NCI-H446 treated with DMSO at 0.1 percent for 48 hours (cell line): ENCODE measurements around the gene COMP.

Source experiments
- DNase-seq: peaks from one replicate; lab custom pipeline; 2025; lab: John Stamatoyannopoulos, UW

Gene COMP

DNA sequence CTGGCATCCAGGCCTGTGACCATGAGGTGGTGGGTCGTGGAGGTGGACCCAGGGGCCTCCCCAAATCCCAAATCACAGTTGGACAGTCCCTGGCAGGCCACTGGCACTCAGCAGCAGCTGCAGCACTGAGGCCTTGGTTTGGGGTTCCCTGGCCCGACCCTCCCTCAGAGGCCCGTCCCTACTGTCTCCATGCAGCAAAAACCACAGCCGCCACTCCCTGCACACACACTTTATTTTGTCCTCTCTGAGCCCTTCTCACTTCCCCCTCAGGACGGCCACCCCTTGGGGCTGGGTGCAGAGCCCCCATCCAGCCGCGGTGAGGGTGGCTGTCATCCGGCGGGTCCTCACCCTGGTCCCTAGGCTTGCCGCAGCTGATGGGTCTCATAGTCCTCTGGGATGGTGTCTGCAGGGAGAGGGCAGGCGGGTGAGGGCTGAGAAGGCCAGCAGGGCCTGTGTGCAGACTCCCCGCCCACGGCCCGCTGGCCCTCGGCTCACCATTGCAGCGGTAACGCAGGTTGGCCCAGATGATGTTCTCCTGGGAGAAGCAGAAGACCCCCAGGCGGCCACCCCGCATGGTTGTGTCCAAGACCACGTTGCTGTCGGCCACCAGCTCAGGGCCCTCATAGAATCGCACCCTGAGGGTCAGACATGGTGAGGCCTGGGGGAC is 8.4 kb downstream of the COMP start:
- no peak for DNase-seq

DNA sequence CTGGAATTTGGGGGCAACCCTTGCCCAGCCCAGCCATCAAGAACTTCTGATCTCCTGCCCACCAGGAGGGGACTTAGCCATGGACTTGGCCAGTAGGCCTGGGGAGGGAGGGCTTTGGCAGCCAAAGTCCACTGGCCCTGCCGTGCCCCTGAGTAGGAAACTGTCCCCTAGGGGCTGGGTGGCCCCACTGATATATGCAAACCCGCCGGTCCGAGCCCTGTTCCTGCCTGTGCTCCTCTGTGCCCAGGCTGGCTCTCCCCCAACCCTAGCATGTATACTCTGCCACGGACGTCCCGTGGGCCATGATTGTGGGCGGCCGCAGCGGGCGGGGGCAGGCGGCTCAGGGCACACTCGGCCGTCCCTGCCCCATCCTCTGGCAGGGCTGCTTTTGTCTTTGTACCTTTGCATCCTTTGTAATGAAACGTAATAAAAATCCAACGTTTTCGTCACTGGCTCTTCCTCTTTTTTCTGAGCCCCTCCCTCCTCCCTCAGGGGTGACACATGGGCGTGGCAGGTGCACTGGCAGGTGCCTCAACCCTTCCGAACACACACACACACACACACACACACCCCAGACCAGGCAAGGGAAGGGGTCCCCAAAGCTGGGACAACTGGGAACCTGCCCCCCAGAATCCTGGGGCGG is 9.1 kb downstream of the COMP start:
- no peak for DNase-seq

DNA sequence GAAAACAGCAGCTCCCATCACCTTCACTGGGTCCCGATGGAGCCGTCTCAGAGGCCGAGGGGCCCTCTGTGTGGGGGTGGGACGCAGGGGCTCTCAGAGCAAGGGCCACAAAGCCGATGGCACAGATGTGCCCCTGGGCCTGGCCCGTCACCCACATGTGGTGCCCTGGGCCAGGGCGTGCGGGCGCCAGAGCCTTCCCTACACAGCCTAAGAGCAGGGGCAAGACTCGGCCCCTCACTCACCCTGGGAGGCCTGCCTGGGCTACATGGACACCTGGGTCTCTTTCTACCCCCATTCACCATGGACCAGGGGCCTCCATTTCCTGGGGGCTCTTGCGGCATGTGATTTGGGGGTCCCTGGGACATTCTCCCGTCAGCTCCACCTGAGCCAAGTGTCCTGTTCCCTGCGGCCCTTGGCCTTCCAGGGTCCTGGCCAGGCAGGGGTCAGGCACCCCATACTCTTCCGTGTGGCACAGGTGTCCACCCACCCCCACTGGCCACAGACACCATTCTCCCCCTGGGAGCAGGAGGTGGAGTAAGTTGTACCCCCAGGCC is 10.0 kb downstream of the COMP start:
- no peak for DNase-seq

DNA sequence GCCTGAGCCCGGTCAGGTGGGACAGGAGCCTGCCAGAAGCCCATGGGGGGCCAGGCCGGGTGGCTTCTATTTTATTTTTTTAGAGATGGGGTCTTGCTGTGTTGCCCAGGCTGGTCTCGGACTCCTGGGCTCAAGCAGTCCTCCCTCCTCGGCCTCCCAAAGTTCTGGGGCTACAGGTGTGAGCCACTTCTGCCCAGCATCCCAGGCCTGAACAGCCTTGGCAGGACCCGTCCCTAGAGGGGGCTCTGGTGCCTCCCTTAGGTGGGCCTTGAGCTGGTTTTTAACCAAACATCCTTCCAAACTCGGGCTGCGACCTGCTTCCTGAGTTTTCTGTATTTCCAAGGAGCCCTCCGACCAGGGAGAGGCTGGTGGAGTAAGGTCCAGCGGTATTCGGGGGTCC is 10.5 kb downstream of the COMP start:
- DNase-seq = no peak

DNA sequence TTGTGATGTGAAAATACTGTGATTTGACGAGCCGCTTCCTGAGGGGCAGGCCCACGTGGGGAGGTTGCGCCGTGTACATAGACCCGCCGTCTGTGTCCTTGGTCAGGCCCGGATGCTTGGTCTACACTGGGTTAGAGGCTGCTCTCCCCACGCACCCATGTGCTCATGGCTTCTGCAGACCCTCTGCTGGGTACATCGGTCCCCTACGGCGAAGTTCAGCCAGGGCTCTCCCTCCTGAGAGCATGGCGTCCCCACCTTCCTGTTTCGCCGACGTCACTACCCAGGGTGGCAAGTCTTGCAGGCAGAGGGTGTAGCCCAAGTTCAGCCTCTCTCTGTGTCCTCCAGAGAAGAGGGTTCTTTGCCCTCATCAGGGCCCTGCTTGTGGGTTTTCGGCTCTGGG is 11.0 kb downstream of the COMP start:
- no peak for DNase-seq

DNA sequence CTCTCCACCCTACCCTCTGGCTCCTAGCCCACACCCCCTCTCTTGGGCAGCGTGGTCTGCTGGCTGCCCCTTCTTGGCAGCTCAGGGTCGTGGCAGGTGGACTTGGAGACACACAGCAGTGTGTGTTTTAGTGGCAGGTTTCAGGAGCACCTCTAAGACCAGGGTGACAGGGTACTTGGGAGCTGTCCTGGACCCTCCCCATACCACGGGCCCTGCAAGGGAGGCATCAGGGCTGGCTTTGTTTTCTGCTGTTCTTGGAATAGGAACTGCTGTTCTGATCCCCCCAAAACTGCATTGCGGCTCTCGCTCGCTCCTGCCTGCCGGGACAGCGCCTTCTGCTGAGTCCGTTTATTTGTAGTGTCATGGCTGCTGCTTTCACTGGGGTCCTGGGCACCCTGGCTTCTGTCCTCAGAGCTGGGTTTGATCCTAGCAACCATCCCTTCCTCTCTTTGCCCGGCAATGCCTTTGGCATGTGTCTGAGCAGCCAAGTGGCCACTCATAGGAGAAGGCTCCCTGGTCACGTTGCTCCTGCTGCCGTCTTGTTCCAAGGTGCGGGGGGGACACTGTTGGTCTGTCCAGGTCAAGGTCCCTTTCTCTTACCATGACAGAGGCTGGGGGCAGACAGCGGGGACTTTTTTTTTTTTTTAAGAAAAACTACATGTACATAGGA is 12.1 kb downstream of the COMP start:
- no peak for DNase-seq

DNA sequence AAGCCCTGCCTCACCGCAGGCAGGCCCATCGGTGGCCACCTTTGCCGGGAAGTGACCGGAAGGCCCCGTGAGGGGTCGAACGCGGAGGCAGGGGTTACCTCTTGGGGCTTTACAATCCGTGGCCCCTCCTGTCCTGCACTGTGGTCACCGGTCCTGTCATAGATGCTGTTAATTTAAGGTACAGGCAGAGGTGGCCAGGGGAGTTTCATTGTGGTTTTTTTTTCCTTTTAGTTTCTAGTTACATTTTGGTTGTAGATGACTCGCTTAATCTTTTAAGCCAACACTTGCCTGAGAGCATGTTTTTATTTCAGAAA is 13.1 kb downstream of the COMP start:
- DNase-seq = no peak

DNA sequence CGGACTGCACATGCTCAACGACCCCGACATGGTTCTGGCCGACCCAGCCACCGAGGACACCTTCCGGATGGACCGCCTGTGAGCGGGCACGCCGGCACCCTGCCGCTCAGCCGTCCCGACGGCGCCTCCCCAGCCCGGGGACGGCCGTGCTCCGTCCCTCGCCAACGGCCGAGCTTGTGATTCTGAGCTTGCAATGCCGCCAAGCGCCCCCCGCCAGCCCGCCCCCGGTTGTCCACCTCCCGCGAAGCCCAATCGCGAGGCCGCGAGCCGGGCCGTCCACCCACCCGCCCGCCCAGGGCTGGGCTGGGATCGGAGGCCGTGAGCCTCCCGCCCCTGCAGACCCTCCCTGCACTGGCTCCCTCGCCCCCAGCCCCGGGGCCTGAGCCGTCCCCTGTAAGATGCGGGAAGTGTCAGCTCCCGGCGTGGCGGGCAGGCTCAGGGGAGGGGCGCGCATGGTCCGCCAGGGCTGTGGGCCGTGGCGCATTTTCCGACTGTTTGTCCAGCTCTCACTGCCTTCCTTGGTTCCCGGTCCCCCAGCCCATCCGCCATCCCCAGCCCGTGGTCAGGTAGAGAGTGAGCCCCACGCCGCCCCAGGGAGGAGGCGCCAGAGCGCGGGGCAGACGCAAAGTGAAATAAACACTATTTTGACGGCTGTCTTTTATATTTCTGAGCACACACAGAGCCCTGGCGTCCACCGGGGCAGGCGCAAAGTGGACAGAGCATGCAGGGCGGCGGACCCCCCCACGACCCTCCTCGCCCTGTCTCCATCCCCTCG is 13.6 kb downstream of the COMP start:
- DNase-seq = no peak

DNA sequence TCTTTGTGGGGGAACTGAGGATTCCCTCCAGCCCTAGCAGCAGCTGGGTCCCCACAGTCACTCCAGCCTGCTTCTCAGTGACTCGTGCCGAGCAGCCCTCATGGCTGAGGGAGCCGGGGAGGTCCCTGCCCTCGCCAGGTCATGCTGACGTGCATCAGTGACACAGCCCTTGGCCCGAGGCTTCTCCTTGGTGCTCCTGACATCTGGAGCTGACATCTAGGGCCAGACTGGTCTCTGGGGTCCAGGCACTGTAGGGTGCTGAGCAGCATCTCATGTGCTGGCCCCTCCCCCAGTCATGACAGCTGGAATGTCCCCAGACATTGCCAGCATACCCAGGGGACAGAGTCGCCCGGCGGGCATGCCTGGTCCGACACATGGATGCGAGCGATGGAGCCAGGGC is 14.4 kb downstream of the COMP start:
- no peak for DNase-seq

DNA sequence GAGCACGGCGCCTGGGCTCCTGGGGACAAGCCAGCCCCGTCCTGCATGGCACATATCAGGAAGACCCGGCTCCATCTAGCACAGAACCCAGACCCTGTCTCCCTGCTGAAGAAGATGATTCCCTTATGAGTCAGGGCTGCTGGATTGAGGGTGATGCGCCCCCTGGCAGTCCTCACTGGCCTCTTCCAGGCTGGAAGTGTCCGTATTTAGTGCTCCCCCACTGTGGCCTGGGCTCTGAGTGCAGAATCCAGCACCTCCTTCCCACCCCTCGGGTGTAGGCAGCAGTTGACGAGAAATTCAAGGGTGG is 14.9 kb downstream of the COMP start:
- DNase-seq = no peak

DNA sequence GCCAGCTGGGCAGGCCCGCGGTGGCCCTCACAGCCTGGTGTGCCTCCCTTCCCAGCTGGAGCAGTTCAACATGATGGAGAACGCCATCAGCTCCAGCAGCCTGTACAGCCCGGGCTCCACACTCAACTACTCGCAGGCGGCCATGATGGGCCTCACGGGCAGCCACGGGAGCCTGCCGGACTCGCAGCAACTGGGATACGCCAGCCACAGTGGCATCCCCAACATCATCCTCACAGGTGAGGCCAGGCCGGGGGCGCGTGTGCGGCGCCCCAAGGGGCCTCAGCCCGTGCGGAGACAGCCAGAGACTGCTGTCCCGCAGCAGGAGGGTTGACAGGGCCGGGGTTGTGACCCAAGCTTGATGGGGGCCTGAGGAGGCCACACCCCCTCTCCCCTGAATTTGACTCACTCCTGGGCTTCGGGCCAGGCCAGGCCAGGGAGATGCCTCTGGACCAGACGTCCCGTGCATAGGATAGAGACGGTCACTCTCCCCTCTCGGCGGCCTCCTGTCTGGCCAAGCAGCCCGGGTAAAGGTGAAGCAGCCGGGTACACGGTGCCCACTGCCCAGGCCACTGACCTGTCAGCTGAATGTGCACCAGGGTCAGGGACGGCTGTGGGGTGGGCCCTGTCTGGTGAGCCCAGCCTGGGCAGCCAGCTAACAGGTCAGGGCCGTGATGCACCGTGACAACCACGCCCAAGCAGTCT is 15.4 kb downstream of the COMP start:
- DNase-seq = no peak

DNA sequence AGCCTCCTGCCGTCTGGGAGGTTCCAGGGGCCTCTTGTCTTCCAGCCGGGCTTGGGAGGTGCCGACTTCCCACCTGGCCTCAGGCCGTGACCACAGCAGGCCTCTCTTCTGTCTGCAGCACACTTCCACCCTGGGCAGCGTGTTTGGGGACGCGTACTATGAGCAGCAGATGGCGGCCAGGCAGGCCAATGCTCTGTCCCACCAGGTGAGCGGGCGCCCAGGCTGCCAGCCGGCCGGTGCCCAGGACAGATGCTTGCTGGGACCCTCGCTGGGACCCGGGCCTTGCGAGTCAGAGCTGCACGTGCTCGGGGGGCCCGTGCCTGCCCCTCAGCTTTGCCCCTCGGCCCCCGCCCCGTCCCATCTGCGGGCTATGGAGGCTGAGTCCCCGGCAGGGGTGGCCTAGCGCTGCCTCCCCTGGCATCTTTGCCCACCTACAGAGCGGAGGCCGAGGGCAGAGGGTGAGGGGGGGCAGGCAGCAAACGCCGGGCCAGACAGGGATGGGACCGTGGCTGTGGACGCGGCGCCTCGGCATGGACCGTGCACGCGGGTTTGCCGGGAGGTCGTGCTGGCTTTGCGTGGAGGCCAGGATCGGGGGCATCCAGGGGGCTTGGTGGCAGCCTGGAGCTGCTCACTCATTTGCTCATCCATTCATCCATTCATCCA is 16.2 kb downstream of the COMP start:
- no peak for DNase-seq

DNA sequence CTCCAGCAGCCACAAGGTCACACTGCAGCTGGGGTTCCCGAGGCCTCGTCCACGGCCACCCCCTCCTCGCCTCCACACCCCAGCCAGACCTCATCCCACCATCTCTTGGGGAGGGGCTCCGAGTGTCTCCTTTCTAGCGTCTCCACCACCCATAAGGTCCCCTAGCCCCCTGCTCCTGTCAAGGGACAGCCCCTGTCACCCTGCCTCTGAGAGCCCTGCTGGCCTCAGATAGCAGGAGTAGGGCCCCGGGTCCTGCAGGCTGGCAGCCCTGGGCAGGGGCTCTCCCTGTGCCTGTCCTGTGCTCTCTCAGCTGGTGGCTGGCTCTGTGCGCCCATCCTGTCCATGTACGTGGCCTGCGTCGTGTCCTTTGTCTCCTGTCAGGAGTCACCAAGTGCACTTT is 17.0 kb downstream of the COMP start:
- DNase-seq = no peak

DNA sequence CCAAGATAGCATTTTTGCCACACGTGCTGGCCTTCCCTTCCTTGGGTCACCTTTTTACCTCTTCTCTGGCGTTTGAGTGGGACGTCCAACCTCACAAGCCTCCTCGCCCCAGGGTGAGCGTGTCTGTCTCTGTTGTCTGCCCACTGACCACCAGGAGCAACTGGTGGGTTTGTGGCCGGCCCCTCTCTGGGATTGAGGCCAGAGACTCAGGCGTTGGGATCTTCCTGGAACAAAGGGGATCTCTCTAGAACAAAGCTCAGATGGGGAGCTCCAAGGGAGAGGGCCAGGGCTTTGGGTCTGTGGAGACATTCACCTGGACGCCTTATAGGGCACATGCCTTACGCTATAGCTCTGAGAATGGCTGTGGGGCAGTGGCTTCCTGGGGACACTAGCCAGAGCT is 17.4 kb downstream of the COMP start:
- DNase-seq = no peak

DNA sequence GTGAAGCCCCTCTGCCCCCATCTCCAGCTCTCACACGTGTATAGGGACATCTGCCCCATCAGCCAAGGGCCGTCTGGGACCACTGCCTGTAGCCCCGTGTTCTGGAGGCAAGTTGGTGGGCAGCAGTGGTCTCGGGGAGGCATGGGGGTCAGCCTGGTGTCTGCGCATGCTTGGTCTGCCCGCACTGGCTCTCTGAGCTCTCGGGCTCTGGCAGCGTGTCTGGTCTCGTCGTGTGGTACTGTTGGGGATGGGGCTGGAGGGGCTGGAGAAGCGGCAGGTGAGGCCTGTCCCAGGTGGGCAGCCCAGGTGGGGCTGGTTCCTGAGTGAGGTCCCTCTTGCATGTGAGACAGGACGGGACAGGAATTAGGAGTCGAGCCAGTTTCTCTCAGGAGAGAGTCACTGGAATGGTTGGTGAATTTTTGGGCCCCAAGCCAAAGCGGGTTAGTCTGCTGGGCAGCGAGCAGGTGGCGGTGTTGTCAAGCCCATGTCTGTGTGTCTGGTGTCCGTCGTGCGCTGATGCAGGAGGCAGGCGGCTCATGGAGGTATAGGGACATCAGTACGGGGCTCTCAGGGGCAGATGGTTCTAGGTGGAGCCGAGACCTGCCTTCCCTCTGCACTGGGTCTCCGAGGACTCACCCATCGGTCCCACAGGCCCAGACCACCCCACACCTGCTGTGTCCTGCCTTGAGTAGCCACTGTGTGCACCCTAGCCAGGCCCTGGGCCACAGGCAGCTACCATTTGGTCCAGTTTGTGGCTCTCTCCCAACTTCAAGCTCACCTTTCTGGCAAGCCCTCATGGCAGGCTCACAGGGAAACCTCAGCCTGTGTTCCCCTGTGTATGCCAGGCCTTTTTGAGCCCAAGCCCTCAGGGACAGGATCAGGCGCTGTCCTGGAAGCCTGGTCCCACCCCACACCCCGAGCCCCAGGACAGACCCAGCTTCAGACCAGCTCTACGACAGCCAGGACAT is 18.2 kb downstream of the COMP start:
- DNase-seq = no peak

DNA sequence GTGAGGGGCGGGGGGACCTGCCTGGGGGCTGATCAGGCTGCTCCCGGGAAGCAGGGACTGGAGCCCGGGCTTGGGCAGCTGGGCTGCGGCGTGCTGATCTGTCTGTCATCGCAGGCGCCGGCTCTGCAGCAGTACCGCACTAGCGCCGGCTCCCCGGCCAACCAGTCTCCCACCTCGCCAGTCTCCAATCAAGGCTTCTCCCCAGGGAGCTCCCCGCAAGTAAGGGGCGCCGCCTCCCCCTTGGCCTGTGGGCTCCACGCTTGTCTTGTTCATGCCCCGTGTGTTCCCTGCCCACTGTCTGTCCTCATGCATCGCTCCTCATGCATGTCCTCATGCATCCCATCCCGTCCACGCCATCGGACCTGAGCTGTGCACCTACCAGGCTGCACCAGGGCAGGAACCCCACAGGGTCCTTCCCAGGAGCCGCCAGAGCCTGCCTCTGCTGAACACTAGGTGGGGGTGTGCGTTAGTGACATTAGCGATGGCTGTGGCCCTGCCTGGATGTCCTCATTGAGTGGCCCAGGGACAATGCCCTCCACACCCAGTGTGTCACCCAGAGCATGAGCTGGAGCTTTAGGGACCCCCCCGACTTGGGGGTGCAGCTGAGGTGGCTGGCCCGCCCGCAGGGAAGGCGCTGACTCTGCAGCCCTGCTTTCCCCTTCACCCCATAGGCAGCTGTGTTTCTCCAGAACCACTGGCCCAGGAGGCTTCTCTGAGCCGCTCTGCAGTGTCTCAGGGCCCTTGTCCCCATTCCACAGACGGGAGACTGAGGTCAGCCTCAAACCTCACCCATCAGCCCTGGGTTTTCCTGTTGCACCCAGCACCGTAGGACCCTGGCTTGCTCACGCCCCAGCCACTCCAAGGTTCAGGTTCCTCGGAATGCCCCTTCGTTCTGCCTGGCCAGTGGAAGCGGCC is 19.5 kb downstream of the COMP start:
- no peak for DNase-seq

DNA sequence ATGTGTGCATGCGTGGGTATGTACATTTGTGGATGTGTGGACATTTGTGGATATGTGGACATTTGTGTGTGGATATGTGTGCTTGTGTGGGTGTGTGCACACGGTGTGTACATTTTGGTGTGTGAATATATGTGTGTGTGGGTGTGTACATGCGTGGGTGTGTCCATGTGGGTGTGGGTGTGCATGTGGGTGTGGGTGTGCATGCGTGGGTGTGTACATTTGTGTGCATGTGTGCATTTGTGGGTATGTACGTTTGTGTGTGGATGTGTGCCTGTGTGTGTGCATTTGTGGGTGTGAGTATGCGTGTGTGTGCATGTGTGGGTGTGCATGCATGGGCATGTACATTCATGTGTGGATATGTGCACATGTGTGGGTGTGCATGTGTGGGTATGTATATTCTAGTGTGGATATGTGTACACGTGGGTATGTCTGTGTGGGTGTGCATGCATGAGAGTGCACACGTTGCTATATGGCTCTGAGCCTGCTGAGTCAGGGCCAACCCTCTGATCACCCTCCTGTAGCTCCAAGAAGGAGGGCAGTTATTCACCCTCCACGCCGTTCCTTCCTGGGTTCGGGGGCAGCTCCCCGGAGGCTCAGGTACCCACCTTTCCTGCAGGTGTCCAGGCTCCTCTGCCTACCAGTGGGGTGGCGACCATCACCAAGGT is 20.3 kb downstream of the COMP start:
- no peak for DNase-seq

DNA sequence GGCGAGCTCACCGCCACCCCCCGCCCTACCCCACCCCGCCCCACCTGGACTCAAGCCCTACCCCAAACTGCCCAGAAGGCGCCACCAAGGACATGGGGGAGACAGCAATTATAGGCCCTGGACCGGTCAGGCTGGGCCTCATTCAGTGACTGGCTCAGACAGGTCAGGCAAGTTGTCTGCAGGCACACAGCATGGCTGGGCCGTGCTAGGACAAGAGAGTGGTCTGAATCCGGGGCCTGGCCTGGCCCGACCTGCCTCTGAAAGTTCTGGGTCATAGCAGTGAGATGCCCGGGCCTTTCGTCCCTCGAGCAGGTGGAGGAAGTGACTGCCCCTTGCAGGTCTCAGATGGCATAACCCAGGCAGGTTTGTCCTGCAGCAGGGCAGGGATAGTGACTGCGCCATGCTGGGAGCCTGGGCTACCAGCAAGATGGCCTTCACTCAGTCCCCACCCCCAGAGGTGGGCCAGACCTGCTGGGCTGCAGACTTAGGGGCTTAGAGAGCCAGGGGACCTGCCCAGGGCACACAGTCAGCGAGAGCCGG is 21.0 kb downstream of the COMP start:
- DNase-seq = no peak
